GM21515 (cell line): ENCODE results near the gene WAC.
"Not testable (repeated sequence)": the region's sequence is repeated elsewhere in the genome, so short reads cannot be mapped to it uniquely, and the experiment has no call there.

Experiments
- ATAC-seq: cut with Tn5 transposase; IDR thresholded peaks from one replicate; pipeline ENCODE4 v1.9.1; 2021; ENCODE audit not compliant: unreplicated experiment

Gene WAC, protein sequence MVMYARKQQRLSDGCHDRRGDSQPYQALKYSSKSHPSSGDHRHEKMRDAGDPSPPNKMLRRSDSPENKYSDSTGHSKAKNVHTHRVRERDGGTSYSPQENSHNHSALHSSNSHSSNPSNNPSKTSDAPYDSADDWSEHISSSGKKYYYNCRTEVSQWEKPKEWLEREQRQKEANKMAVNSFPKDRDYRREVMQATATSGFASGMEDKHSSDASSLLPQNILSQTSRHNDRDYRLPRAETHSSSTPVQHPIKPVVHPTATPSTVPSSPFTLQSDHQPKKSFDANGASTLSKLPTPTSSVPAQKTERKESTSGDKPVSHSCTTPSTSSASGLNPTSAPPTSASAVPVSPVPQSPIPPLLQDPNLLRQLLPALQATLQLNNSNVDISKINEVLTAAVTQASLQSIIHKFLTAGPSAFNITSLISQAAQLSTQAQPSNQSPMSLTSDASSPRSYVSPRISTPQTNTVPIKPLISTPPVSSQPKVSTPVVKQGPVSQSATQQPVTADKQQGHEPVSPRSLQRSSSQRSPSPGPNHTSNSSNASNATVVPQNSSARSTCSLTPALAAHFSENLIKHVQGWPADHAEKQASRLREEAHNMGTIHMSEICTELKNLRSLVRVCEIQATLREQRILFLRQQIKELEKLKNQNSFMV

DNA sequence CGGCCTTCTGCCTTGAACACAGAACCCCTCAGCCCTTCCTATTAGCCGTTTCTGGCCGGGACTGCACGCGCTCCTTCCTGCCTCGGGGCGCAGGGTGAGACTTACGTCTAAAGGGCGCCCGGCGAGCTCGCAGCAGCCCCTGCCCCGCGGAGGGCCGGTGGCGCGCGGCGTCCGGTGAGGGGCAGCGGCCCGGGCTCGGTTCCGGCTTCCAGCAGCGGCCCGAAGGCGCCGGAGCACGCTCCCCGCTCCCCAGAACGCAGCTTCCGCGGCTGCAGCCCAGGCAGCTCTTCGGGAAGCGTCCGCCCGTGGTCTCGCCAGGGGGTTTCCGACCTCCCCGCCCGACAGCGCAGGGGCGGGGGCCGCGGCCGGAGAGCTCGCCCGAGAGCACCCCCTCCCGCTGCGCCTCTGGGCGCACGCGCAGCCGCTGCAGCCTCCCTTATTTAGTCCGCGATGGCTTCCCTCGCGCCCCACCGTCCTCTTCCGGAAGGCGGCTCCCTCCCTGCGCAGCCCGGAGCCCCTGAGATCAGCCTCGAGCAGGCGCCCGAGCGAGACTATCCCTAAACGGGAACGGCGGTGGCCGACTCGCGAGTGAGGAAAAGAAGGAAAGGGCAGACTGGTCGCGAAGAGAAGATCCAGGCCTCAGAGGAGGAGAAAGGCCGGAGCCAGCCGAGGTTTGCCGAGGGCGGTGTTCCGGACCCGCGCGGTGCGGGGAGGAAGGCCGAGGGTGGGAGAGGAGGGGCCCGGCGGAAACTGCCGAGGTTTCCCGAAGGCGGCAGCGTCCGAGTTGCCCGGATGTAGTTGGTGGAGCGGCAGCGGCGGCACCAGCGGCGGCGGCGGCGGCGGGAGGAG is at the start of gene WAC:
Gene WAC, plus strand, starts transcription at position 782 of the 849 bp plus-strand sequence. CDS start 462 bp downstream, outside the sequence.
- ATAC-seq: peak; percentile 80

DNA sequence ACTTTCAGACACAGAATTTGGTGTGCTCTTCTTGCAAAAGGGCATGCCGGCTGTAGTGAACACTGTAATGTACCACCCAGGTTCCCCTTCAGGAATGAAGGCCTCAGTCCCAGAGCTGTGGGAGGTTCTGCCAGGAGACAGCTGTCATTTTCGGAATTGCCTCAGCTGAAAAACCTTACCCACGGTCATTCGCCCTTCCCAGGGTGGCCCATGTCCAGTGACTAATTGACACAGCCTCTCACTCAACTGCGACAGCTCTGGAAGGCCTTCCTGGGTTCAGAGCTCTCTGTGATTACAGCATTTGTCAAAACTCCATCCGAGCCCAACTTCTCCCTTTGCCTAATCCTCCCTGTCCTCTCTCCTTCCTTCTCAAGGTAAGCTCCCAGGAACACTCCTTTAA is 43.7 kb upstream of the WAC start:
- ATAC-seq: no peak

DNA sequence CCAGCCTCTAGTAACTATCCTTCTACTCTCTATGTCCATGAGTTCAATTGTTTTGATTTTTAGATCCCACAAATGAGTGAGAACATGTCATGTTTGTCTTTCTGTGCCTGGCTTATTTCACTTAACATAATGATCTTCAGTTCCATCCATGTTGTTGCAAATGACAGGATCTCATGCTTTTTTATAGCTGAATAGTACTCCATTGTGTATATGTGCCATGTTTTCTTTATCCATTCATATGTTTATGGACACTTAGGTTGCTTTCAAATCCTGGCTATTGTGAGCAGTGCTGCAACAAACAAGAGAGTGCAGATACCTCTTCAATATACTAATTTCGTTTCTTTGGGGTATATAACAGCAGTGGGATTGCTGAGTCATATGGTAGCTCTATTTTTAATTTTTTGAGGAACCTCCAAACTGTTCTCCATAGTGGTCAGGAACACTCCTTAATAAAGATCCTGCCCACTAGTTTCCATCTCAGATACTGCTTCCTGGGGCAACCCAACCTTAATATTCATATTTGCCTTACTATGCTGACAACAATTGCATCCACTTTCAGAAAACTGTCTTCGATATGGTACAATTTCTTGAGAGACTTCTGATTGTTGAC is 42.6 kb upstream of the WAC start:
- ATAC-seq: not testable (repeated sequence)

DNA sequence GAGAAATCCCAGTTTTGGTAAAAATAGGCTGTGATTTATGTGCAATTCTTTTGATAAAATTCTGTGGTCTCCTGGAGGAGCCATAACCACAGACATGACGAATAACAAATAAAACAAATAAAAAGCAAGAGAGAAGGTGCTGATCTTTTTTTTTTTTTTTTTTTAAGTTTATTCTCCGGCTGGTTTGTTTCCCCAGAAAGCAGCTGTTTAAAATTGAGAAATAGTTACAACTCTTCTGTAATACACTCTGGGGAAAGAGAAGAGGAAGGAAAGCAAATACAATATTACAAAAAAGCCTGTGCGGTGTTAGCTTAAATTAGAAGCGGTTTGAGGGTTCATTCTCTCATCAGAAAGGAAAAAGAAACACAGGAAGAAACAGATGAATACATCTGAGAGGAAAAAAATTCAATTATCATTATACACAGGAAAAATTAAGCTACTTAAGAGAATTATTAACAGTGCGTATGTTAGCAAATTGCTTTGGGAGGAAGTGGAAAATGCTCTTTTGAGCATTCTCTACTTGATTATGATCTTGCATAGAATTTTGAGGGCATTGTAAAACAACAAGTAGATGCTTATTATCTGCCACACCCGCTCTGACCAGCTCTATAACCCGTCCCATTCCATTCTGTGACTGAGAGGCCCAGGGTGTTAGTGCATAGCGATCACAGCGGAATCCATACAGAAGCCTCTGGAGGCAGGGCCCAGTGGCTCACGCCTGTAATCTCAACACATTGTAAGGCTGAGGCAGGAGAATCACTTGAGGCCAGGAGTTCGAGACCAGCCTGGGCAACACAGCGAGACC is 40.6 kb upstream of the WAC start:
- ATAC-seq: no peak

DNA sequence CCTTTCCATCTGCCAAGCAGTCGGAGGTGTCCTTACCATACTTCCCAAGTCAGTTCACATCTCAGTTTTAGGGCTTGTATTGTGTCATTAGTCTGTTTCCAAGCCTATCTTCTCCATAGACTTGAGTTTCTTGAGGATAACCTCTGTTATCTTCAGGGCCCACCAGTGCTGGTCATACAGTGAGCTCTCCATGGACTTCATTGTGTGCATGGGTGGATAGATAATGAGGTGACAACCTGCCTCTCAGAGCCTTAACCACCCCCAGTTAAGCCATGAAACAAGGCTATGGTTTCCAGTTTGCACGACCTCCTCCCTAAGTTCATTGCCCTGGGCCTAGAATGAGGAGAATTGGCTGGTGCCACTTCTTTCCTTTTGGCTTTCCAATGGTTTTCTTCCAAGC is 38.5 kb upstream of the WAC start:
- no peak for ATAC-seq

DNA sequence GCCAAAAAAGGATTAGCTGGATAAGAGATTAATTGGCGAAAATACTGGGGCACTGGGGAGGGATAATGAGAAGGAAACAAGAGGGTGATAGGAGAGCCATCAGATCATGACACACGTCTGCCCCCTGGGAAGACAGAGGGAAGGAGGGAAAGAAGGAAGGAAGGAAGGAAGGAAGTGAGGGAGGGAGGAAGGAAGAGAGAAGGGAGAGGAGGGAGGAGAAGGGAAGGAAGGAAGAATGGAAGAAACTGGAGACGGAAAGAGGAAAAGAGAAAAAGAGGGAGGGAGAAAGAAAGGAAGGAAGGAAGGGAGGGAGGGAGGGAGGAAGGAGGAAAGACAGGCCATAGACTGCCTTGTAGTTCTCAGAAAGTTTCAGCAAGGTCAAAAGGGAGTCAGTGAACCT is 37.8 kb upstream of the WAC start:
- no peak for ATAC-seq

DNA sequence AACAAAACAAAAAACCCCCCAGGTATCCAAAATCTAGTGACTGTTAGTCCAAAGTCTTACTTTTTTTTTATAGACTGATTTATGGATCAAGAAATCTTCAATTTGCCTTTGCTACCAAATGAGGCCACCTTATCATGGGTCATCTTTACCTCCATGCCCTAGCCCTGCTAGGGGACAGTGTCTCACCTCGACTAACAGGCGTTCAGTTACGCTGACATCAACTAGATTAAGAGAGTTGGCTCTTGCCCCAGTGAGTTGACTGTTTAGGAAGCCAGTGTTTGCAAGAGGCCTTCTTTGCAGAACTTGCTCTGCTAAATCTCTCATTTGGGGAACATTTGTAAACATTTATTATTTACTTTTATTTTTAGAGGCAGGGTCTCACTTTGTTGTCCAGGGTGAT is 36.9 kb upstream of the WAC start:
- no peak for ATAC-seq

DNA sequence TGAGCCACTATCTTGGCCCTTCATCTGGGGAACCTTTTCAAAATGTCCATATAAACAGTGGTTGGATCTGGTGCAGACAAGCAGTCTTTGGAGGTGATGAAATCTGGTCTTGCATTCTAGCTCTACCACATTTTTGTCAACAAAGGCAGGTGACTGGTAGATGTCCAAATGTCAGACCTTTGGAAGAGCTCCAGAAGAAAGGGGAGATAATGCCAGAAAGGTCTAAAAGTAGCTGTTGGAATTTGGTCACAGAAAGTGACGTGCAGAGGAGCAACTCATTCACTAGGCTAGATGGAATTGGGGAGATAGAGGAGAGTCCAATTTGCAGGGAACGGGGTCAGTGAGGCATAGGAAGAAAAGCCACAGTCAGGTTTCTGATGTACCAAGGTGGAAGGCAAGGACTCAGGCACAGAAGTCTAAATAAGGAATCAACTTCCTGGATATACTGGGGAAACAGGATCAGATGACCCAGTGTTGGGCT is 36.4 kb upstream of the WAC start:
- ATAC-seq: no peak

DNA sequence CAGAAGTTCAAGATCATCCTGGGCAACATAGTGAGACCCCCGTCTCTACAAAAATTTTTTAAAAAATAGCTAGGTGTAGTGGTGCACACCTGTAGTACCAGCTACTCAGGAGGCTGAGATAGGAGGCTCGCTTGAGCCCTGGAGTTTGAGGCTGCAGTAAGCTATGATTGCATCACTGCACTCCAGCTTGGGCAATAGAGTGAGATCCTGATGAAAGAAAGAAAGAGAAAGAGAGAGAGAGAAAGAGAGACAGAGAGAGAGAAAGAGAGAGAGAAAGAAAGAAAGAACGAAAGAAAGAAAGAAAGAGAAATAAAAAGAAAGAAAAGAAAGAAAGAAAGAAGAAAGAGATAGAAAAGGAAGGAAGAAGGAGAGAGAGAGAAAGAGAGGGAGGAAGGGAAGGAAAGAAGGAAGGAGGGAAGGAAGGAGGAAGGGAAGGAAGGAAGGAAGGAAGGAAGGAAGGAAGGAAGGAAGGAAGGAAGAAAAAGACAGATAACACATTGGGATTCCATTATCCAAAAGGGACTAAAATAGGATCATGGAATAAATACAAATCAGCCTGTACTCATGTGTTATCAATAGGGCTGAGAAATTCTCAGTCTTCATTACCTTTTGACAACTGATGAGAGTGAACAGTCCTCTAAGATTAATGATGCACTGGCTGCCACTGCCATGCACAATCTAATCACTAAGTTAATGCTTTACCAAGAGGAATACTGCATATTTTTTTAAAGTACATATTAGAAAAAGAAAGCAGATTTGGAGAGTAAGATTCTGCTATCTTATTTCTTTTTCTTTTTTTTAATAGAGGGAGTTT is 35.4 kb upstream of the WAC start:
- no peak for ATAC-seq

DNA sequence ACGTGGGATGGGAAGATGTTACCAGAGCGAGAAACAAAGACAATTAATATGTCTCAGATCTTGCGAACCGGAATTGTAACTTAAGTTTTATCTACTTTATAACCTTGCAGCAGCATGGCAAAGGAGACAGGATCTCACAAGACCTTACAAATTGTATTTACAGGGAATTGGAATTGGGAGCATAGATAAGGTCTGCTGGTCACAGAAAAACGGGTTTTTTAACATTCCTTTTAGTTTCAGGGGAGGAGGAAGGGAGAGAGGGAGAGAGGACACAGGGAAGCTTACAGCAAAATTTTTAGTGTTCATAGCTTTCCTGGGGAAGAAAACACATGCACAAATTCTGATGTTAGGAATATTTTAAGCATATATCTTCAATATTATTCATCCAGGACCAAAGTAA is 32.7 kb upstream of the WAC start:
- not testable (repeated sequence) for ATAC-seq

DNA sequence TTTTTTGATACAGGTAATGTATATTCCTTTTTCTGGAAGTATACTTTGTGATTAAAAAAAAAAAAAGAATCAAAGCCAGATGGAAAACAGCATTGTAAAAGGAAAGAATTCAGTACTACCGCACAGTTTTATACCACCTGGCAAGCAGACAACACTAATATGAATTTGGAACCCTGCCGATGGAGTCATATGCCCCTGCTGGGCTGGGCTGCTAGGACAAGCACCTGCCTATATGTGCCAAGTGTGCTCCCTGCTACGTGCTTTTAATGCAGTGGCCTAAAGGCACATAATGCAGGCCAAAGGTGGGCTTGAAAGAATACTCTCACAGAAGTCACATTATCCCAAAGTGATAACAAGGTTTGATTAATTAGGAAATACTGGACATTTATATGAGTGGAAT is 29.8 kb upstream of the WAC start:
- no peak for ATAC-seq

DNA sequence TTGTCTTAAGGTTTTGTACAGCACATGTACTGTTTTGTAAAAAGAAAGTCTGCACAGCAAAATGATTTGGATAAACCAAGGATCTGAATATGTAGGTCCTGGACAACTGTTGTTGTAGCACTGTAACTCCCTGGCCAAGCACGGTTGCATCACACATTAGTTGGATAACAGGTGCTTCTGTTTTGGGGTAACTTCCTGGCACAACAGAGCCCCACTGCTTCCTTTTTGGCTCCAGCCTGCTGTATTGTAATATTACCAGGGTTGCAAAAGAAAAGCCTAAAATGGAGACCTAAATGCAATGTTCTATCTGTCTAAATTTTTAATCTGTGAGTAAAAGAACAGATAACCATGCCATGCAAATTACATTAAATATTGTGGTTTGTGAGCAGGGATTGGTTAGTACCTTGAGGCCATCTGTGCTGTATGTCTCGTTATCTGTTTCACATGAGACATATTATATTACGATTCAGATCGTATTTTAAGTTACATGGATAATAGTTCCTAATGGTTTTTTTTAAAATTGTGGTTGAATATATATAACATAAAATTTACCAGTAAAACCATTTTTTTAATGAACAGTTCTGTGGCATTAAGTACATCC is 27.5 kb upstream of the WAC start:
- no peak for ATAC-seq

DNA sequence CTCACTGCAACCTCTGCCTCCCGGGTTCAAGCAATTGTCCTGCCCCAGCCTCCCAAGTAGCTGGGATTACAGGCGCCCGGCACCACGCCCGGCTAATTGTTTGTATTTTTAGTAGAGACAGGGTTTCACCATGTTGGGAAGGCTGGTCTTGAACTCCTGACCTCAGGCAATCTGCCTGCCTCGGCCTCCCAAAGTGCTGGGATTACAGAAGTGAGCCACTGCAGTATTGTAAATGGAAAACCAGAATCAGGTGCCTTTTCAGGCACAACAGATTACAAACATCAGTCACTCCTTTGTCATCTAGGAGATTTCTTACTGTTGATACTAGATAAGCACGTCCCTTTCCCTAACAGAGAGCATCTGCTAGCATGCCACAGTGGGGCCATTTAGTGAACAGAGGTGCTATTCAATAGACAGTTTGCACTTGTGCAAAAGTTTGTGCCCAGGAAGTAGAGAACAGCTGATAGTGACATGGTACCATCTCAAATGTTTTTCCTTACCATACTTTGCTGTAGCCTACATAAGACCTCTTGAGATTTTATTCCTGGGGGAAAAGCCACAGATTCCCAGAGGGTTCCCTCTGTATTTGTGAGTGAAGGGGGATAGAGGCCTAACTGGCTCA is 24.5 kb upstream of the WAC start:
- ATAC-seq: no peak

DNA sequence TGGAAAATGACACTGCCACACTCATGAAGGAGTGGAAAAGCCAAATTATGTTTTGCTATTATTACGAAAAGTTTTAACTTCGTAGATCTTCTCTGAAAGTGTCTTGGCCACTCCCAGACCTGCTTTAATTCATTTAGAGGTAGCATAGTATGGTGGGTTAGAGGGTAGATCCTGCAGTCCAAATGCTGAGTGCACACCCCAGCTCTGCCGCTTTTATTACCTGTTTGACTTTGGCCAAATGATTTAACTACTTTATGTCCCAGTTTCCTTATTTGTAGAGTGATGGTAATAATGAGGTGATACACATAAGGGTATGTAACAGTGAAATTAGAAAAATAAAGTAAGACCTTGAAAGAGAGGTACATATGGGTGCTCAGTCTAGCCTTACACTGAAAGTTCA is 23.6 kb upstream of the WAC start:
- no peak for ATAC-seq

DNA sequence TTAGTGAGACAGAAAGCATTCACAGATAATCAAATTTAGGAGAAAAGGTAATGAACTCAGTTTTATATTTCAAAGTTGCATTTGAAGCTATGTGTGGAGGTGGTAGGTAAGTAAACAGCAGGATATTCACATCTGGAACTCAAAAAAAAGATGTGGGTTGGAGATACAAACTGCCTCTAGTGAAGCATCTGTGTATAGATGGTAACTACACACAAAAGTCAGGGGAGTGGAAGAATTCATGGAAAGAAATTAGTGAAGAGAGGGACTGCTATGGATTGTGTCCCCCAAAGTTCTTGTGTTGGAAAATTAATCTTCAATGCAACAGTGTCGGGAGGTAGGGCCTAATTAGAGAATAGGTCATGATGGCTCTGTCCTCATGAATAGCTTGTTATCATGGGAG is 18.3 kb upstream of the WAC start:
- no peak for ATAC-seq

DNA sequence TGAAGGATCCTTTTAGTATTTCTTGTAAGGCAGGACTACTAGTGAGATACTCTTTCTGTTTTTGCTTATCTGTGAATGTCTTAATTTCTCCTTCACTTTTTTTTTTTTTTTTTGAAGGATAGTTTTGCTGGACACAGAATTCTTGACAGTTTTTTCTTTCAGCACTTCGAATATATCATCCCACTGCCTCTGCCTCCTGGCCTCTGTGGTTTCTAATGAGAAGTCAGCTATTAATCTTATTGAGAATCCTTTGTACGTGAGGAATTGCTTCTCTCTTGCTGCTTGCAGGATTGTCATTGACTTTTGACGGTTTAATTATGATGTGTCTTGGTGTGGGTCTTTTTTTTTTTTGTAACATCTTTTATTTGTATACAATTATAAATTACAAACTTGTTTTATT is 12.6 kb upstream of the WAC start:
- no peak for ATAC-seq

DNA sequence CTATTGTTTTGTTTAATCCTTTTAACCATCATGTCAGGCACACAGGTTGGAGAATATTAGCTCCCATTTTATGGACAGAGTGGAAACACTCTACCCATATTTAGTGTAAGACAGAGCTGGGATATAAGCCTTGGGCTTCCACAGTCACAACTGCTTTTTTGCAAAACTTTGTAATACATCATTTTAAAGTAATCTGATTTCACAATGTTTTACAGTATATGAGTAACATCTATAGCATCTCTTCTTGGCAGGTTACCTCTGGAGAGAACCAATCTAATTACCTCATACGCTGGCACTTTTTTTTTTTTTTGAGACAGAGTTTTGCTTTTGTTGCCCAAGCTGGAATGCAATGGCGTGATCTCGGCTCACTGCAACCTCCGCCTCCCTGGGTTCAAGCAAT is 12.1 kb upstream of the WAC start:
- not testable (repeated sequence) for ATAC-seq

DNA sequence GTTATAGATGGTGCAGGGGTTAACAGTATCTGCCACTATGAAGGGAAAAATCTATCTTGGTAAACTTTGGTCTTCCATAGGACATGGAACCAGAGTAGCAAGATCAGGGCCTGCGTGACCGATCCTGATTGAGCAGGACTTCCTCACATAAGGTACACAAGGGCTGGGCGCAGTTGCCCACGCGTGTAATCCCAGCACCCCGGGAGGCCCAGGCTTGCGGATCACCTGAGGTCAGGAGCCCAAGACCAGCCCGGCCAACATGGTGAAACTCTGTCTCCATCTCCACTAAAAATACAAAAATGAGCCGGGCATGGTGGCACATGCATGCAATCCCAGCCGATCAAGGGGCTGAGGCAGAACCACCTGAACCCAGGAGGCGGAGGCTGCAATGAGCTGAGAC is 11.0 kb upstream of the WAC start:
- not testable (repeated sequence) for ATAC-seq
